CD14-positive monocyte (primary cell): Measurements from ENCODE around the gene C12orf42. TPM values are rescaled to one million over a fixed set of nuclear protein-coding genes. Genes with fewer than 3 reads are reported as not detected.

Experiments
- DNase-seq, 3 donors: peaks; one replicate each; pipeline ENCODE4 v3.0.0-alpha.2; 2011 to 2022
- H2AFZ ChIP-seq: 2 replicates; pipeline ENCODE4 v1.6.0; 2012; ENCODE audit warnings: mild to moderate bottlenecking, low read depth, low read length, inconsistent platforms; ENCODE audit not compliant: insufficient read depth, poor library complexity, severe bottlenecking
- H3K27ac ChIP-seq, 2 donors: 1 replicate in 1 of 2; 2 replicates in 1 of 2; pipeline ENCODE4 v1.5.1; 2012 to 2013; ENCODE audit warnings: low read length in 2 of 2, control low read depth in 1 of 2, inconsistent platforms in 1 of 2, low read depth in 1 of 2, mild to moderate bottlenecking in 1 of 2
- H3K27me3 ChIP-seq, 2 donors: one replicate each; pipeline versions ENCODE4 v1.6.0 to v1.6.1; 2011 to 2013; ENCODE audit warnings: low read length in 2 of 2; ENCODE audit not compliant: control insufficient read depth in 2 of 2, insufficient read depth in 2 of 2
- H3K36me3 ChIP-seq, 2 donors: replicated peaks in 1 of 2; 1 replicate in 1 of 2; 2 replicates in 1 of 2; pipeline versions ENCODE4 v1.5.1 to v1.6.1; 2012 to 2013; ENCODE audit warnings: low read length in 2 of 2, control low read depth in 1 of 2, inconsistent platforms in 1 of 2, mild to moderate bottlenecking in 1 of 2; ENCODE audit not compliant: insufficient read depth in 2 of 2, control insufficient read depth in 1 of 2
- H3K4me1 ChIP-seq, 2 donors: 1 replicate in 1 of 2; 2 replicates in 1 of 2; pipeline versions ENCODE4 v1.5.1 to v1.6.1; 2012 to 2013; ENCODE audit warnings: low read length in 2 of 2, control low read depth in 1 of 2, inconsistent platforms in 1 of 2, mild to moderate bottlenecking in 1 of 2, moderate library complexity in 1 of 2; ENCODE audit not compliant: insufficient read depth in 2 of 2, control insufficient read depth in 1 of 2
- H3K4me2 ChIP-seq: replicated peaks from 2 replicates; pipeline ENCODE3; 2012; ENCODE audit warnings: low read length, moderate library complexity, mild to moderate bottlenecking; ENCODE audit not compliant: poor library complexity, severe bottlenecking; ENCODE audit errors: extremely low read depth
- H3K4me3 ChIP-seq, 3 experiments: fragments of 200-600 bp in 1 of 3; sonication (generic) in 1 of 3; replicated peaks in 1 of 3; 1 replicate in 2 of 3; 2 replicates in 1 of 3; pipeline ENCODE4 v1.5.1; 2011 to 2013; ENCODE audit warnings: low read length in 3 of 3, mild to moderate bottlenecking in 3 of 3, control low read depth in 2 of 3, low read depth in 2 of 3, inconsistent platforms in 1 of 3, moderate library complexity in 1 of 3
- H3K79me2 ChIP-seq: 2 replicates; pipeline ENCODE4 v1.6.0; 2012; ENCODE audit warnings: mild to moderate bottlenecking, control low read depth, inconsistent platforms, low read length, moderate library complexity; ENCODE audit not compliant: insufficient read depth
- H3K9ac ChIP-seq: 2 replicates; pipeline ENCODE4 v1.6.0; 2017; ENCODE audit warnings: low read length, mild to moderate bottlenecking; ENCODE audit not compliant: insufficient read depth, poor library complexity, severe bottlenecking
- H3K9me3 ChIP-seq, 2 donors: replicated peaks in 1 of 2; 1 replicate in 1 of 2; 2 replicates in 1 of 2; pipeline versions ENCODE4 v1.5.1 to v1.6.1; 2012 to 2013; ENCODE audit warnings: low read length in 2 of 2, control low read depth in 1 of 2; ENCODE audit not compliant: control insufficient read depth in 1 of 2, insufficient read depth in 1 of 2
- H4K20me1 ChIP-seq: 2 replicates; pipeline ENCODE4 v1.6.0; 2012; ENCODE audit warnings: mild to moderate bottlenecking, low read length, control low read depth, moderate library complexity; ENCODE audit not compliant: insufficient read depth
- H3K27ac Mint-ChIP-seq, 7 donors: one replicate each; pipeline ENCODE4 v1.8.0; 2020; ENCODE audit warnings: mild to moderate bottlenecking in 7 of 7, mixed read lengths in 7 of 7, moderate library complexity in 6 of 7, inconsistent platforms in 2 of 7
- H3K27me3 Mint-ChIP-seq, 3 donors: one replicate each; pipeline ENCODE4 v1.8.0; 2021 to 2022; ENCODE audit warnings: low read depth in 3 of 3, mild to moderate bottlenecking in 3 of 3, mixed read lengths in 3 of 3, moderate library complexity in 3 of 3, inconsistent platforms in 1 of 3
- H3K36me3 Mint-ChIP-seq, 2 donors: one replicate each; pipeline ENCODE4 v1.8.0; 2020; ENCODE audit warnings: mixed read lengths in 2 of 2, inconsistent platforms in 1 of 2, mild to moderate bottlenecking in 1 of 2
- H3K4me1 Mint-ChIP-seq: one replicate; pipeline ENCODE4 v1.8.0; 2020; ENCODE audit warnings: mild to moderate bottlenecking, mixed read lengths
- H3K4me3 Mint-ChIP-seq, 2 donors: one replicate each; pipeline ENCODE4 v1.8.0; 2020; ENCODE audit warnings: mild to moderate bottlenecking in 2 of 2, mixed read lengths in 2 of 2, moderate library complexity in 1 of 2
- H3K9me3 Mint-ChIP-seq, 7 donors: one replicate each; pipeline ENCODE4 v1.8.0; 2020 to 2022; ENCODE audit warnings: mixed read lengths in 7 of 7, mild to moderate bottlenecking in 6 of 7, moderate library complexity in 6 of 7, inconsistent platforms in 2 of 7
- CTCF ChIP-seq: fragments of 200-600 bp; IDR thresholded peaks from one replicate; pipeline ENCODE4 v1.8.0; 2022; ENCODE audit warnings: antibody characterized with exemption, mild to moderate bottlenecking
- WGBS: methylation state at CpG from one replicate; pipeline ENCODE4 v1.1.5; 2013; ENCODE audit warnings: missing lambda C conversion rate; ENCODE audit not compliant: insufficient coverage; 5-methylcytosine and 5-hydroxymethylcytosine counted together
- intact Hi-C, 2 donors: fragments of 100-400 bp; cut with micrococcal nuclease; formaldehyde crosslinking; loops; one replicate each; pipeline versions ENCODE4 v1.15.0 to v1.15.1; 2023
- polyA plus RNA-seq, 3 donors: library from polyadenylated mRNA; depleted of rRNA in 1 of 3; unstranded in 2 of 3; stranded (reverse) in 1 of 3; fragments of 300-500 nt in 2 of 3; fragments of >200 nt in 1 of 3; fragmentation: Illumina TruSeq in 2 of 3; gene quantifications; 1 replicate in 2 of 3; 2 replicates in 1 of 3; pipeline ENCODE4 v1.2.3, GENCODE V29; 2012 to 2021

The C12orf42 gene
- polyA plus RNA-seq, 3 donors: not detected

- Mint-ChIP-seq H3K27ac (no peak overlapping the region), H3K9me3 (peaks cover 0 to 10% (median 3%) of the 10 kb centered on the region in 7 donors), H3K4me3 (peak overlapping the region in 1 of 2 donors; percentile 68), H3K4me1 (no peaks in the 10 kb centered on the region), H3K36me3 (no peaks in the 10 kb centered on the region), H3K27me3 (peaks cover 16 to 24% (median 16%) of the 10 kb centered on the region in 3 donors)
- Histone ChIP-seq H3K27me3 (peaks cover 4 to 25% of the 10 kb centered on the region in 2 donors), H3K4me1 (no peaks in the 10 kb centered on the region), H2AFZ (no peak overlapping the region), H4K20me1 (no peaks in the 10 kb centered on the region), H3K4me3 (no peak overlapping the region), H3K27ac (no peak overlapping the region), H3K9ac (no peak overlapping the region), H3K79me2 (no peaks in the 10 kb centered on the region), H3K9me3 (no peaks in the 10 kb centered on the region), H3K4me2 (no peak overlapping the region), H3K36me3 (no peaks in the 10 kb centered on the region)
- 13% methylated on average over 32 of the region's 43 CpGs for WGBS
- no peak for DNase-seq
- no peak for TF ChIP-seq CTCF
- intact Hi-C loops: no loop called here
These were observed 193.9 kb downstream of the C12orf42 start for GRCh38 chr12:103301642-103302591.

- H4K20me1 ChIP-seq: no peaks in the 10 kb centered on the region
- H3K9ac ChIP-seq: no peak overlapping the region
- H2AFZ ChIP-seq: no peak overlapping the region
- H3K27me3 Mint-ChIP-seq: peaks cover 0 to 1% (median 0%) of the 10 kb centered on the region in 3 donors
- WGBS: 88% methylated on average over 1 of the region's 3 CpGs
- no peak overlapping the region for H3K27ac ChIP-seq
- H3K4me1 Mint-ChIP-seq: no peaks in the 10 kb centered on the region
- no peak for DNase-seq
- intact Hi-C loops: no loop called here
- no peaks in the 10 kb centered on the region for H3K79me2 ChIP-seq
- no peak overlapping the region for H3K4me2 ChIP-seq
- no peak overlapping the region for H3K27ac Mint-ChIP-seq
- H3K4me3 Mint-ChIP-seq: no peak overlapping the region
- no peak overlapping the region for H3K4me3 ChIP-seq
- peaks cover 0 to 3% (median 0%) of the 10 kb centered on the region in 7 donors for H3K9me3 Mint-ChIP-seq
- H3K9me3 ChIP-seq: no peaks in the 10 kb centered on the region
- H3K36me3 Mint-ChIP-seq: no peaks in the 10 kb centered on the region
- no peaks in the 10 kb centered on the region for H3K27me3 ChIP-seq
- H3K4me1 ChIP-seq: no peaks in the 10 kb centered on the region
- no peak for TF ChIP-seq CTCF
- H3K36me3 ChIP-seq: no peaks in the 10 kb centered on the region
These were observed 207.8 kb downstream of the C12orf42 start for GRCh38 chr12:103288016-103288415.
